Aorta (tissue), 5 donors: ENCODE measurements around the gene GNB1. TPM values are rescaled to one million over a fixed set of nuclear protein-coding genes. Genes with fewer than 3 reads are reported as not detected.

ENCODE experiments used
- ATAC-seq: fragments of 200-7000 bp; cut with Tn5 transposase; one replicate; pipeline ENCODE4 v1.9.1; 2022; ENCODE audit warnings: moderate library complexity; ENCODE audit not compliant: low FRiP score
- DNase-seq, 2 donors: peaks; one replicate each; pipeline ENCODE4 v3.0.0-alpha.2; 2020
- H3K27ac ChIP-seq, 2 donors: one replicate each; pipeline ENCODE4 v1.5.1; 2013; ENCODE audit warnings: low read length in 2 of 2, mild to moderate bottlenecking in 2 of 2, moderate library complexity in 2 of 2, control low read depth in 1 of 2, inconsistent platforms in 1 of 2, low read depth in 1 of 2
- H3K27me3 ChIP-seq, 2 donors: one replicate each; pipeline ENCODE4 v1.6.1; 2013; ENCODE audit warnings: control low read depth in 1 of 2, low read length in 1 of 2, mild to moderate bottlenecking in 1 of 2, moderate library complexity in 1 of 2; ENCODE audit not compliant: insufficient read depth in 2 of 2, control insufficient read depth in 1 of 2
- H3K36me3 ChIP-seq, 2 donors: one replicate each; pipeline ENCODE4 v1.6.1; 2013; ENCODE audit warnings: control low read depth in 1 of 2, low read length in 1 of 2, mild to moderate bottlenecking in 1 of 2; ENCODE audit not compliant: insufficient read depth in 2 of 2, control insufficient read depth in 1 of 2
- H3K4me1 ChIP-seq, 2 donors: one replicate each; pipeline ENCODE4 v1.6.1; 2013; ENCODE audit warnings: low read length in 2 of 2, control low read depth in 1 of 2, mild to moderate bottlenecking in 1 of 2, moderate library complexity in 1 of 2; ENCODE audit not compliant: insufficient read depth in 2 of 2, control insufficient read depth in 1 of 2
- H3K4me3 ChIP-seq, 2 donors: one replicate each; pipeline ENCODE4 v1.5.1; 2013; ENCODE audit warnings: low read length in 2 of 2, control low read depth in 1 of 2, mild to moderate bottlenecking in 1 of 2
- H3K9me3 ChIP-seq: one replicate; pipeline ENCODE4 v1.6.1; 2013; ENCODE audit warnings: mild to moderate bottlenecking, low read length; ENCODE audit not compliant: control insufficient read depth
- WGBS, 2 donors: extraction: QIAGEN DNeasy Blood & Tissue Kit; methylation state at CpG; one replicate each; pipeline ENCODE4 v1.1.7; 2013; 5-methylcytosine and 5-hydroxymethylcytosine counted together
- intact Hi-C, 2 donors: fragments of 100-400 bp; cut with DNase I; formaldehyde crosslinking; loops; one replicate each; pipeline versions ENCODE4 v1.14.2 to v1.15.0; 2022
- polyA plus RNA-seq, 2 donors: library from polyadenylated mRNA; stranded (reverse); fragments of 200-250 nt; gene quantifications; one replicate each; pipeline ENCODE4 v1.2.3, GENCODE V29; 2013
- total RNA-seq, 2 donors: library from RNA; stranded (reverse); fragmentation: NEBNext Ultra II Directional; extraction: Animal tissue kit (Norgen Biotek cat#: 25700); gene quantifications; one replicate each; pipeline ENCODE4 v1.2.1, GENCODE V29; 2021
- donor health status: healthy with polysubstance abuse.
- donor health status: Bipolar disorder and iron deficiency.
- donor health status: DM: no; HTN: no; CAD: no.
- donor health status: DM: no; HTN: no; CAD: no.
- donor health status: DM: yes; HTN: yes; CAD: no.

GNB1 gene
- total and polyA plus RNA-seq, 4 donors, result 142 to 312 (median 248) TPM

DNA sequence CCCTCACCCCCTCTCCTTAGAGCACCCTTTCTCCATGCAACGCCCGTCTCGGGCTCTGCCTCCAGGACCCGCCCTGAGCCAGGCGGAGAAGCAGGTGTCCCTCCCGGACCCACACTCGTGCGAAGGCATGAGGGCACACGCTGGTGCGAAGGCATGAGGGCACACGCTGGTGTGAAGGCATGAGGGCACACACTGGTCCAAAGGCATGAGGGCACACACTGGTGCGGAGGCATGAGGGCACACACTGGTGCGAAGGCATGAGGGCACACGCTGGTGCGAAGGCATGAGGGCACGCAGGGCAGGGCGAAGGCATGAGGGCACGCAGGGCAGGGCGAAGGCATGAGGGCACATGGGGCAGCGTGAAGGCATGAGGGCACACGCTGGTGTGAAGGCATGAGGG, 34.0 kb upstream of the GNB1 start:
- DNase-seq (no peak), ATAC-seq (no peak)
- Histone ChIP-seq H3K4me1 (no peaks in the 10 kb centered on the region), H3K27me3 (no peaks in the 10 kb centered on the region), H3K36me3 (no peaks in the 10 kb centered on the region), H3K27ac (no peak overlapping the region), H3K4me3 (no peak overlapping the region), H3K9me3 (no peaks in the 10 kb centered on the region)
- WGBS, 2 donors, result 90% methylated on average over 21 of the region's 21 CpGs
- intact Hi-C loops, result no loop called here

DNA sequence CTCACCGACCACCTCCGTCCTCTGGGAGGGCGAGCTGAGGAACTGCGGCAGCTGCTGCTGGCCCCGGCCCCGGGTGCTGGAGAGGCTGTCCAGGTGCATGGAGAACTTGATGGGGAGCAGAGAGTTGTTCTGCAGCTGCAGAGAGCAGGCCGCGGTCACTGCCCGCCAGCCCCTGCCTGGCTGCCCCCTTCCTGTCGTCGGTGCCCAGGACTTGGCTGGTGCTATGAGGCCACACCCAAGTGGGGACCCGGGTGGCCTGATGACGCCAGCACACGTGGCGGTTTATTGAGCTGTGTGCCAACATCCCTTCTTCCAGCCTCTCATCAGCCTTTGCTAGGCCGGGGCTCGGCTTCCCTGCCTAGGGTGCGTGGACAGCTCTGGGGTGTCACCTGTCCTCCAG, 33.5 kb upstream of the GNB1 start:
- no peaks in the 10 kb centered on the region for H3K36me3 ChIP-seq
- ATAC-seq, result no peak
- H3K27ac ChIP-seq, result no peak overlapping the region
- H3K4me3 ChIP-seq, result no peak overlapping the region
- 50 to 52% methylated on average over 16 to 18 of the region's 18 CpGs for WGBS, 2 donors
- no peaks in the 10 kb centered on the region for H3K9me3 ChIP-seq
- intact Hi-C loops, result no loop called here
- no peaks in the 10 kb centered on the region for H3K4me1 ChIP-seq
- DNase-seq, result no peak
- no peaks in the 10 kb centered on the region for H3K27me3 ChIP-seq

GRCh38 chr1:1922956-1923833, 32.3 kb upstream of the GNB1 start:
- WGBS, 2 donors, result 71 to 72% methylated on average over 29 of the region's 29 CpGs
- DNase-seq (peak in 1 of 2 donors; percentile 72), ATAC-seq (no peak)
- no peaks in the 10 kb centered on the region for H3K36me3 ChIP-seq
- no peak overlapping the region for H3K4me3 ChIP-seq
- H3K27me3 ChIP-seq, result no peaks in the 10 kb centered on the region
- H3K27ac ChIP-seq, result no peak overlapping the region
- H3K9me3 ChIP-seq, result no peaks in the 10 kb centered on the region
- intact Hi-C loops, result no loop called here
- no peaks in the 10 kb centered on the region for H3K4me1 ChIP-seq

DNA sequence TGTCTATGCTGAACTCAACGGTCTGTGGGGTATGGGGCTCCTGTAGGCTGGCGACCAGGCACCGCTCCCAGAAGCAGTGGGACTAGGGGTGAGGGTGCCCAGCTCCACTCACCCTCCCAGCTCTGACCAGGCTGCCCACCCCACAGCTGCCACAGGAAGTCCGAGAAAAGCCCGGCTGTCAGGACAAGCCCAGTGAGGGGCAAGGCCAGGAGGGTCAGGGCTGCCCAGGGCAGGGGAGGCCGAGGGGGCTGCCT, 31.7 kb upstream of the GNB1 start:
- ATAC-seq (no peak), DNase-seq (no peak)
- H3K9me3 ChIP-seq, result no peaks in the 10 kb centered on the region
- no peaks in the 10 kb centered on the region for H3K36me3 ChIP-seq
- H3K27me3 ChIP-seq, result no peaks in the 10 kb centered on the region
- no peak overlapping the region for H3K4me3 ChIP-seq
- 81 to 82% methylated on average over 6 of the region's 6 CpGs for WGBS, 2 donors
- H3K4me1 ChIP-seq, result no peaks in the 10 kb centered on the region
- H3K27ac ChIP-seq, result no peak overlapping the region
- intact Hi-C loops, result no loop called here

GRCh38 chr1:1921901-1922701, 31.2 kb upstream of the GNB1 start:
- peak in 1 of 2 donors; percentile 72 for DNase-seq

GRCh38 chr1:1921459-1921862, 30.6 kb upstream of the GNB1 start:
- WGBS, 2 donors, result 82 to 86% methylated on average over 6 of the region's 6 CpGs
- intact Hi-C loops, result no loop called here
- Histone ChIP-seq H3K27me3 (no peaks in the 10 kb centered on the region), H3K27ac (no peak overlapping the region), H3K4me1 (no peaks in the 10 kb centered on the region), H3K9me3 (no peaks in the 10 kb centered on the region), H3K36me3 (no peaks in the 10 kb centered on the region), H3K4me3 (no peak overlapping the region)
- DNase-seq (peak in 1 of 2 donors; percentile 71), ATAC-seq (no peak)

More at GRCh38 chr1:1921901-1922701, 31.2 kb upstream of the GNB1 start:
- no peaks in the 10 kb centered on the region for H3K4me1 ChIP-seq
- no peak for ATAC-seq
- intact Hi-C loops, result no loop called here
- H3K9me3 ChIP-seq, result no peaks in the 10 kb centered on the region
- no peaks in the 10 kb centered on the region for H3K36me3 ChIP-seq
- WGBS, 2 donors, result 92 to 94% methylated on average over 16 of the region's 16 CpGs
- no peaks in the 10 kb centered on the region for H3K27me3 ChIP-seq
- H3K27ac ChIP-seq, result no peak overlapping the region
- H3K4me3 ChIP-seq, result no peak overlapping the region

DNA sequence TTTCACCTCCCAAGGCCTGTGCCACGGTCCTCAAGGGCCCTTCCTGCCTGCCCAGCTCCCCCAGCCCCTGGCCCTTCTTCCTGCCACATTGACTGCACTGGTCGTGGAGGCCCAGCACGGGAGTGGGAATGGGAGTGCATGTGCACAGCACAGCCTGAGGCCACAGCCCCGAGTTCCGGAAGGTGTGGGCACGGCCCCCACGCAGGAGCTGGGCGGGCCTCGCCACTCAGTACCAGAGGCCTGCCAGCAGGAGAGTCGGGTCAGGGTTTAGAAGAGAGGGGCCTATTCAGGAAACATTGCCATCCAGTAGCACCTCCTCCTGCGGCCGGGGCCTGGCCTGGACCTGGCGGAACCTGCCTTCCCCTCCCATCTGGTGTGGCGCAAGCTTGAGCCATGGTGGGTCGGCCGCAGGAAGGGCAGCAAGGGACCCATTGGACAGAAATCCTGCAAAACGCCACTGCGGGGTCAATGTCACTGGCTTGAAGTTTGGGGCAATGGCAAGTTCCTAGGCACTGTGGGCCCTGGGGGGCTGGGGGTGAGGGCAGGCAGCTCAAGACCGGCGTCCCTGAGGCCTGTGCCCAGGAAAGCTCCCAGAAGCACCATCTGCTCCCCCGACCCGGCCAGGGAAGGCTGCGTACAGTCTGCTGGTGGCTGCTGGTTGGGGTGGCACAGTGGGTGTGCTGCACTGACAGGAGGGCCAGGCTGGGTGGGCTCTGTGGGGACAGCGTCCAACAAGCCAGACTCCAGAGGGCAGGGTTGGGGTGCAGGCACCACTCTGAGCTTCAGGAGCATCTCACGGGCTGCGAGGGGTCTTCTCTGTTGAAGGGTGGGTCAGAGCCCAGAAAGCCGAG, 29.9 kb upstream of the GNB1 start:
- DNase-seq (peak in 1 of 2 donors; percentile 76), ATAC-seq (no peak)
- 85 to 86% methylated on average over 27 of the region's 27 CpGs for WGBS, 2 donors
- no peak overlapping the region for H3K27ac ChIP-seq
- no peaks in the 10 kb centered on the region for H3K36me3 ChIP-seq
- H3K4me1 ChIP-seq, result no peaks in the 10 kb centered on the region
- intact Hi-C loops, result no loop called here
- no peak overlapping the region for H3K4me3 ChIP-seq
- H3K27me3 ChIP-seq, result no peaks in the 10 kb centered on the region
- H3K9me3 ChIP-seq, result no peaks in the 10 kb centered on the region

GRCh38 chr1:1920057-1920607, 29.2 kb upstream of the GNB1 start:
- Histone ChIP-seq H3K36me3 (no peaks in the 10 kb centered on the region), H3K27me3 (no peaks in the 10 kb centered on the region), H3K4me3 (no peak overlapping the region), H3K27ac (no peak overlapping the region), H3K9me3 (no peaks in the 10 kb centered on the region), H3K4me1 (no peaks in the 10 kb centered on the region)
- 87 to 88% methylated on average over 6 of the region's 6 CpGs for WGBS, 2 donors
- ATAC-seq, result no peak
- DNase-seq, result peak in 1 of 2 donors; percentile 26
- intact Hi-C loops, result no loop called here
